CD14-positive monocyte (primary cell): ENCODE results near the gene OAS1. TPM values are rescaled to one million over a fixed set of nuclear protein-coding genes. Genes with fewer than 3 reads are reported as not detected.
A peak's percentile ranks its signal among the peaks of the same experiment; 100 is the strongest.

Experiments used
- DNase-seq, 3 donors: peaks; one replicate each; pipeline ENCODE4 v3.0.0-alpha.2; 2011 to 2022
- H2AFZ ChIP-seq: 2 replicates; pipeline ENCODE4 v1.6.0; 2012; ENCODE audit warnings: mild to moderate bottlenecking, low read depth, low read length, inconsistent platforms; ENCODE audit not compliant: insufficient read depth, poor library complexity, severe bottlenecking
- H3K27ac ChIP-seq, 2 donors: 1 replicate in 1 of 2; 2 replicates in 1 of 2; pipeline ENCODE4 v1.5.1; 2012 to 2013; ENCODE audit warnings: low read length in 2 of 2, control low read depth in 1 of 2, inconsistent platforms in 1 of 2, low read depth in 1 of 2, mild to moderate bottlenecking in 1 of 2
- H3K27me3 ChIP-seq, 2 donors: one replicate each; pipeline versions ENCODE4 v1.6.0 to v1.6.1; 2011 to 2013; ENCODE audit warnings: low read length in 2 of 2; ENCODE audit not compliant: control insufficient read depth in 2 of 2, insufficient read depth in 2 of 2
- H3K36me3 ChIP-seq, 2 donors: replicated peaks in 1 of 2; 1 replicate in 1 of 2; 2 replicates in 1 of 2; pipeline versions ENCODE4 v1.5.1 to v1.6.1; 2012 to 2013; ENCODE audit warnings: low read length in 2 of 2, control low read depth in 1 of 2, inconsistent platforms in 1 of 2, mild to moderate bottlenecking in 1 of 2; ENCODE audit not compliant: insufficient read depth in 2 of 2, control insufficient read depth in 1 of 2
- H3K4me1 ChIP-seq, 2 donors: 1 replicate in 1 of 2; 2 replicates in 1 of 2; pipeline versions ENCODE4 v1.5.1 to v1.6.1; 2012 to 2013; ENCODE audit warnings: low read length in 2 of 2, control low read depth in 1 of 2, inconsistent platforms in 1 of 2, mild to moderate bottlenecking in 1 of 2, moderate library complexity in 1 of 2; ENCODE audit not compliant: insufficient read depth in 2 of 2, control insufficient read depth in 1 of 2
- H3K4me2 ChIP-seq: replicated peaks from 2 replicates; pipeline ENCODE3; 2012; ENCODE audit warnings: low read length, moderate library complexity, mild to moderate bottlenecking; ENCODE audit not compliant: poor library complexity, severe bottlenecking; ENCODE audit errors: extremely low read depth
- H3K4me3 ChIP-seq, 3 experiments: fragments of 200-600 bp in 1 of 3; sonication (generic) in 1 of 3; replicated peaks in 1 of 3; 1 replicate in 2 of 3; 2 replicates in 1 of 3; pipeline ENCODE4 v1.5.1; 2011 to 2013; ENCODE audit warnings: low read length in 3 of 3, mild to moderate bottlenecking in 3 of 3, control low read depth in 2 of 3, low read depth in 2 of 3, inconsistent platforms in 1 of 3, moderate library complexity in 1 of 3
- H3K79me2 ChIP-seq: 2 replicates; pipeline ENCODE4 v1.6.0; 2012; ENCODE audit warnings: mild to moderate bottlenecking, control low read depth, inconsistent platforms, low read length, moderate library complexity; ENCODE audit not compliant: insufficient read depth
- H3K9ac ChIP-seq: 2 replicates; pipeline ENCODE4 v1.6.0; 2017; ENCODE audit warnings: low read length, mild to moderate bottlenecking; ENCODE audit not compliant: insufficient read depth, poor library complexity, severe bottlenecking
- H3K9me3 ChIP-seq, 2 donors: replicated peaks in 1 of 2; 1 replicate in 1 of 2; 2 replicates in 1 of 2; pipeline versions ENCODE4 v1.5.1 to v1.6.1; 2012 to 2013; ENCODE audit warnings: low read length in 2 of 2, control low read depth in 1 of 2; ENCODE audit not compliant: control insufficient read depth in 1 of 2, insufficient read depth in 1 of 2
- H4K20me1 ChIP-seq: 2 replicates; pipeline ENCODE4 v1.6.0; 2012; ENCODE audit warnings: mild to moderate bottlenecking, low read length, control low read depth, moderate library complexity; ENCODE audit not compliant: insufficient read depth
- H3K27ac Mint-ChIP-seq, 7 donors: one replicate each; pipeline ENCODE4 v1.8.0; 2020; ENCODE audit warnings: mild to moderate bottlenecking in 7 of 7, mixed read lengths in 7 of 7, moderate library complexity in 6 of 7, inconsistent platforms in 2 of 7
- H3K27me3 Mint-ChIP-seq, 3 donors: one replicate each; pipeline ENCODE4 v1.8.0; 2021 to 2022; ENCODE audit warnings: low read depth in 3 of 3, mild to moderate bottlenecking in 3 of 3, mixed read lengths in 3 of 3, moderate library complexity in 3 of 3, inconsistent platforms in 1 of 3
- H3K36me3 Mint-ChIP-seq, 2 donors: one replicate each; pipeline ENCODE4 v1.8.0; 2020; ENCODE audit warnings: mixed read lengths in 2 of 2, inconsistent platforms in 1 of 2, mild to moderate bottlenecking in 1 of 2
- H3K4me1 Mint-ChIP-seq: one replicate; pipeline ENCODE4 v1.8.0; 2020; ENCODE audit warnings: mild to moderate bottlenecking, mixed read lengths
- H3K4me3 Mint-ChIP-seq, 2 donors: one replicate each; pipeline ENCODE4 v1.8.0; 2020; ENCODE audit warnings: mild to moderate bottlenecking in 2 of 2, mixed read lengths in 2 of 2, moderate library complexity in 1 of 2
- H3K9me3 Mint-ChIP-seq, 7 donors: one replicate each; pipeline ENCODE4 v1.8.0; 2020 to 2022; ENCODE audit warnings: mixed read lengths in 7 of 7, mild to moderate bottlenecking in 6 of 7, moderate library complexity in 6 of 7, inconsistent platforms in 2 of 7
- WGBS: methylation state at CpG from one replicate; pipeline ENCODE4 v1.1.5; 2013; ENCODE audit warnings: missing lambda C conversion rate; ENCODE audit not compliant: insufficient coverage; 5-methylcytosine and 5-hydroxymethylcytosine counted together
- intact Hi-C, 2 donors: fragments of 100-400 bp; cut with micrococcal nuclease; formaldehyde crosslinking; loops; one replicate each; pipeline versions ENCODE4 v1.15.0 to v1.15.1; 2023
- polyA plus RNA-seq, 3 donors: library from polyadenylated mRNA; depleted of rRNA in 1 of 3; unstranded in 2 of 3; stranded (reverse) in 1 of 3; fragments of 300-500 nt in 2 of 3; fragments of >200 nt in 1 of 3; fragmentation: Illumina TruSeq in 2 of 3; gene quantifications; 1 replicate in 2 of 3; 2 replicates in 1 of 3; pipeline ENCODE4 v1.2.3, GENCODE V29; 2012 to 2021
- TF ChIP-seq, protein P1 (sequence below): fragments of 200-600 bp; IDR thresholded peaks from one replicate; pipeline ENCODE4 v1.8.0; 2022; ENCODE audit warnings: antibody characterized with exemption, mild to moderate bottlenecking

The OAS1 gene
- polyA plus RNA-seq, 3 donors: 111 to 237 (median 237) TPM

DNA sequence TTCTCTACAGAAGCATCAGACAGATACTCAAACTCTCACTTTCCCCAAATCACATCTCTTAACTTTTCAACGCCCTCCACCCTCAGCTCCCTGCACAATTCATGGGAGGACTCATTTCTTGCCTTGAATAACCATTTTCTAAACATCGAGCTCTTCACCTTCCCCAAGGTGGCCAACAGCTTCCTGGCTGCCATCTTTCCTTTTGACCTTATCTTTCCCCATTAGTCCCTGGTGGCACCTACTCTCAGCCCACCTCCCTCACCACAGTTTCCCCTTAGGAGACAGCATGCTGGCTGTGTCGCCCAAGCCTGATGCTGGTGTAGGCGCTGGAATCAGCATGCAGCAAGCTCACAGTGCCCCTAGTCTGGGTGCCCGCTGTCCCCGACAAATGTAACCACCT, 8.4 kb upstream of the OAS1 start:
- Mint-ChIP-seq H3K4me3 (peak overlapping the region in 1 of 2 donors; percentile 12), H3K36me3 (no peaks in the 10 kb centered on the region), H3K27me3 (peaks cover 5 to 15% (median 8%) of the 10 kb centered on the region in 3 donors), H3K27ac (no peak overlapping the region), H3K9me3 (no peaks in the 10 kb centered on the region), H3K4me1 (peaks cover 21% of the 10 kb centered on the region)
- Histone ChIP-seq H3K9me3 (no peaks in the 10 kb centered on the region), H3K4me1 (peaks cover 20 to 24% of the 10 kb centered on the region in 2 donors), H3K27ac (no peak overlapping the region), H3K9ac (no peak overlapping the region), H3K4me2 (no peak overlapping the region), H4K20me1 (no peaks in the 10 kb centered on the region), H3K27me3 (no peaks in the 10 kb centered on the region), H2AFZ (no peak overlapping the region), H3K79me2 (no peaks in the 10 kb centered on the region), H3K36me3 (no peaks in the 10 kb centered on the region), H3K4me3 (no peak overlapping the region)
- intact Hi-C loops: no loop called here
- DNase-seq: no peak
- 95% methylated on average over 4 of the region's 6 CpGs for WGBS
- TF ChIP-seq, protein P1, sequence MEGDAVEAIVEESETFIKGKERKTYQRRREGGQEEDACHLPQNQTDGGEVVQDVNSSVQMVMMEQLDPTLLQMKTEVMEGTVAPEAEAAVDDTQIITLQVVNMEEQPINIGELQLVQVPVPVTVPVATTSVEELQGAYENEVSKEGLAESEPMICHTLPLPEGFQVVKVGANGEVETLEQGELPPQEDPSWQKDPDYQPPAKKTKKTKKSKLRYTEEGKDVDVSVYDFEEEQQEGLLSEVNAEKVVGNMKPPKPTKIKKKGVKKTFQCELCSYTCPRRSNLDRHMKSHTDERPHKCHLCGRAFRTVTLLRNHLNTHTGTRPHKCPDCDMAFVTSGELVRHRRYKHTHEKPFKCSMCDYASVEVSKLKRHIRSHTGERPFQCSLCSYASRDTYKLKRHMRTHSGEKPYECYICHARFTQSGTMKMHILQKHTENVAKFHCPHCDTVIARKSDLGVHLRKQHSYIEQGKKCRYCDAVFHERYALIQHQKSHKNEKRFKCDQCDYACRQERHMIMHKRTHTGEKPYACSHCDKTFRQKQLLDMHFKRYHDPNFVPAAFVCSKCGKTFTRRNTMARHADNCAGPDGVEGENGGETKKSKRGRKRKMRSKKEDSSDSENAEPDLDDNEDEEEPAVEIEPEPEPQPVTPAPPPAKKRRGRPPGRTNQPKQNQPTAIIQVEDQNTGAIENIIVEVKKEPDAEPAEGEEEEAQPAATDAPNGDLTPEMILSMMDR: no peak

DNA sequence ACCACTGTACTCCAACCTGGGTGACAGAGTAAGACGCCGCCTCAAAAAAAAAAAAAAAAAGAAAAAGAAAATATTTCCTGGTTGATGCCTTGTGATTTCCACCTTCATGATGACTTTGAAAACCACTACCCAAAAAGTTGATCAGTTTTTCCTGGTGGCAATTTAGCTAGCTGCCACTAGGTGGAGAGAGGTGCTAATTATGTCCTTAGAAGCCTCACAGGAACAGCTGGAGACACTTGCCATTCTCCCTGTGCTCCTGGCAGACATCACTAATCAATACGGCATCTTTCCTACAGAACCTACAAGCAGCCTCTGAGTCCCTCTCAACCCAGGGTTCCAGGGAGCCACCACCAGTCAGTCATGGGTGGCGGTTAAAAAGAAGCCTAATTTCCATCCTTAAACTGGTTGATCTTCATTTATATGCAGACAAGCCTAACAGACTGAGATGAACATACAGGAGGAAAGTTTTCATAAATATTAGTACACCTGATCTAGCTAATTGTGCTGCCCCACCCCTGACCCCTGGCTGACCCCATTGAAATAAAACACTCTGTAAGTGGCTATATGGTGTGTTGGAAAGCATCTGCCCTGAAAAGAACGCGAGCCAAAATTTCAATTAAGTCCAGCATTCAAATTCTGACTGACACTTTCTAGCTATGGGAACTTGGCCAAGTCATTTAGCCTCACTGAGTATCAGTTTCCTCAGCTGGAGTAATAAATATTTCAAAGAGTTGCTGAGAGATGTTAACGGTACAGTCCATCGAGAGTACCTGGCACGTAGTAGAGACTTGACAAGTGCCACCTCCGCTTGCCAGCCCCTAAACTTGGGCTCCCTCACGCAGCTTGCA, 6.2 kb upstream of the OAS1 start:
- Histone ChIP-seq H3K4me2 (no peak overlapping the region), H3K27ac (no peak overlapping the region), H3K36me3 (no peaks in the 10 kb centered on the region), H4K20me1 (no peaks in the 10 kb centered on the region), H2AFZ (no peak overlapping the region), H3K9me3 (no peaks in the 10 kb centered on the region), H3K4me1 (peaks cover 10 to 11% of the 10 kb centered on the region in 2 donors), H3K79me2 (no peaks in the 10 kb centered on the region), H3K9ac (no peak overlapping the region), H3K27me3 (no peaks in the 10 kb centered on the region), H3K4me3 (no peak overlapping the region)
- H3K4me3 Mint-ChIP-seq: no peak overlapping the region
- intact Hi-C loops: loop anchor here (10.0 kb wide), 2 partner anchors 134 to 284 kb away; partner anchors contain the start of genes DDX54 (in 1 of the 2) and RITA1 (in 1 of the 2)
- DNase-seq: peak; percentile 27 to 58 (median 47)
- 90% methylated on average over 7 of the region's 11 CpGs for WGBS
- H3K27me3 Mint-ChIP-seq: peaks cover 4 to 15% (median 8%) of the 10 kb centered on the region in 3 donors
- H3K27ac Mint-ChIP-seq: no peak overlapping the region
- H3K4me1 Mint-ChIP-seq: peaks cover 17% of the 10 kb centered on the region
- TF ChIP-seq, protein P1: peak; percentile 89
- H3K9me3 Mint-ChIP-seq: no peaks in the 10 kb centered on the region
- no peaks in the 10 kb centered on the region for H3K36me3 Mint-ChIP-seq
